Panc1 (cell line): ENCODE measurements around the gene GRK1.

ENCODE experiments used
- CTCF ChIP-seq: fragments of 450-650 bp; IDR thresholded peaks from 2 replicates; pipeline ENCODE4 v1.5.1; 2017; ENCODE audit warnings: mild to moderate bottlenecking
- POLR2AphosphoS5 ChIP-seq: IDR thresholded peaks from 2 replicates; pipeline ENCODE4 v1.6.1; 2012; ENCODE audit warnings: mild to moderate bottlenecking, low read depth, low read length, moderate library complexity
- REST ChIP-seq, 2 experiments: IDR thresholded peaks; 2 replicates each; pipeline ENCODE4 v1.6.1; 2011 to 2012; ENCODE audit warnings: low read depth in 2 of 2, control low read depth in 1 of 2, low read length in 1 of 2, mild to moderate bottlenecking in 1 of 2, moderate library complexity in 1 of 2; ENCODE audit not compliant: insufficient read depth in 1 of 2
- TCF7L2 ChIP-seq: IDR thresholded peaks from 2 replicates; pipeline ENCODE4 v1.6.1; 2011; ENCODE audit warnings: mild to moderate bottlenecking, low read depth, low read length, inconsistent platforms

GRCh38 chr13:113736258-113736731 is 69.3 kb downstream of the GRK1 start:
- TF ChIP-seq POLR2AphosphoS5 (no peak), CTCF (no peak), REST (IDR thresholded peaks at IDR 0.05; ENCODE audit: insufficient read depth in 1 of 2, low read depth in 2 of 2, low read length in 1 of 2) (no peak), TCF7L2 (no peak)
